ENCODE data around the gene TNIP1.

The TNIP1 gene

GRCh38 chr5:151040211-151040747 lies 40.6 kb downstream of the TNIP1 start:
- no peak for DNase-seq (ENCODE audit: low read depth in 2 of 2)

- no peak for DNase-seq (ENCODE audit: low read depth in 2 of 2)
Observed at GRCh38 chr5:151039665-151040064, 41.2 kb downstream of the TNIP1 start.

- no peak for DNase-seq (ENCODE audit: low read depth in 2 of 2)
Observed at GRCh38 chr5:151038801-151039238, 42.0 kb downstream of the TNIP1 start.

GRCh38 chr5:151038412-151038745 lies 42.5 kb downstream of the TNIP1 start:
- no peak for DNase-seq (ENCODE audit: low read depth in 2 of 2)

GRCh38 chr5:151037561-151038411 lies 43.0 kb downstream of the TNIP1 start:
- DNase-seq (ENCODE audit: low read depth in 2 of 2), result no peak

- no peak for DNase-seq (ENCODE audit: low read depth in 2 of 2)
Observed at GRCh38 chr5:151036556-151036955, 44.3 kb downstream of the TNIP1 start.

GRCh38 chr5:151034422-151035379 lies 46.1 kb downstream of the TNIP1 start:
- DNase-seq (ENCODE audit: low read depth in 2 of 2), result no peak

- DNase-seq (ENCODE audit: low read depth in 2 of 2), result no peak
Observed at GRCh38 chr5:151033217-151033934, 47.5 kb downstream of the TNIP1 start.

- no peak for DNase-seq (ENCODE audit: low read depth in 2 of 2)
Observed at GRCh38 chr5:151031554-151031953, 49.3 kb downstream of the TNIP1 start.

- no peak for DNase-seq (ENCODE audit: low read depth in 2 of 2)
Observed at GRCh38 chr5:151030379-151030778, 50.5 kb downstream of the TNIP1 start.

- DNase-seq (ENCODE audit: low read depth in 2 of 2), result no peak
Observed at GRCh38 chr5:151030056-151030336, 50.8 kb downstream of the TNIP1 start.

- no peak for DNase-seq (ENCODE audit: low read depth in 2 of 2)
Observed at GRCh38 chr5:151029179-151030055, 51.4 kb downstream of the TNIP1 start.

- no peak for DNase-seq (ENCODE audit: low read depth in 2 of 2)
Observed at GRCh38 chr5:151028717-151029116, 52.1 kb downstream of the TNIP1 start.

GRCh38 chr5:151027961-151028479 lies 52.8 kb downstream of the TNIP1 start:
- DNase-seq (ENCODE audit: low read depth in 2 of 2), result no peak

- no peak for DNase-seq (ENCODE audit: low read depth in 2 of 2)
Observed at GRCh38 chr5:151026679-151027078, 54.2 kb downstream of the TNIP1 start.

GRCh38 chr5:151026088-151026487 lies 54.7 kb downstream of the TNIP1 start:
- DNase-seq (ENCODE audit: low read depth in 2 of 2), result no peak

- DNase-seq (ENCODE audit: low read depth in 2 of 2), result no peak
Observed at GRCh38 chr5:151025250-151025606, 55.6 kb downstream of the TNIP1 start.

GRCh38 chr5:151024440-151025249 lies 56.2 kb downstream of the TNIP1 start:
- DNase-seq (ENCODE audit: low read depth in 2 of 2), result no peak

- DNase-seq (ENCODE audit: low read depth in 2 of 2), result no peak
Observed at GRCh38 chr5:151023651-151024050, 57.2 kb downstream of the TNIP1 start.

GRCh38 chr5:151023047-151023615 lies 57.7 kb downstream of the TNIP1 start:
- DNase-seq (ENCODE audit: low read depth in 2 of 2), result no peak
